Measurements from ENCODE around the gene PARD3. TPM values are rescaled to one million over a fixed set of nuclear protein-coding genes. Genes with fewer than 3 reads are reported as not detected.
"Not testable (repeated sequence)": the region's sequence is repeated elsewhere in the genome, so short reads cannot be mapped to it uniquely, and the experiment has no call there.

Gene PARD3
- total RNA-seq, 4 donors from 2014 or later, result 30.9 to 54.6 (median 40.0) TPM

DNA sequence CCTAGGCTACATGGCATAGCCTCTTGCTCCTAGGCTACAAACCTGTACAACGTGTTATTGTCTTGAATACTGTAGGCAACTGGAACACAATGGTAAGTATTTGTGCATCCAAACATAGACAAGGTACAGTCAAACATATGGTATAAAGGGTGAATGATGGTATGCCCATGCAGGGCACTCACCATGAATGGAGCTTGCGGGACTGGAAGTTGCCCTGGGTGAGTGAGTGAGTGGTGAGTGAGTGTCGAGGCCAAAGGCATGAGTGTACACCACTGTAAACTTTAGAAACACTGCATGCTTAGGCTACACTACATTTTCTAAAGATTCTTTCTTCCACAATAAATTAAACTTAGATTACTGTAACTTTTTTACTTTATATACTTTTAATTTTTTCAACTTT, 165.7 kb downstream of the PARD3 start:
- no peak for ATAC-seq (ENCODE audit: low FRiP score)
- TF ChIP-seq CTCF (IDR thresholded peaks at IDR 0.05), result no peak
- DNase-seq (ENCODE audit: low spot score), result no peak

GRCh38 chr10:34648919-34649318, 166.2 kb downstream of the PARD3 start:
- no peak for TF ChIP-seq CTCF (IDR thresholded peaks at IDR 0.05)
- ATAC-seq (ENCODE audit: low FRiP score), result no peak

DNA sequence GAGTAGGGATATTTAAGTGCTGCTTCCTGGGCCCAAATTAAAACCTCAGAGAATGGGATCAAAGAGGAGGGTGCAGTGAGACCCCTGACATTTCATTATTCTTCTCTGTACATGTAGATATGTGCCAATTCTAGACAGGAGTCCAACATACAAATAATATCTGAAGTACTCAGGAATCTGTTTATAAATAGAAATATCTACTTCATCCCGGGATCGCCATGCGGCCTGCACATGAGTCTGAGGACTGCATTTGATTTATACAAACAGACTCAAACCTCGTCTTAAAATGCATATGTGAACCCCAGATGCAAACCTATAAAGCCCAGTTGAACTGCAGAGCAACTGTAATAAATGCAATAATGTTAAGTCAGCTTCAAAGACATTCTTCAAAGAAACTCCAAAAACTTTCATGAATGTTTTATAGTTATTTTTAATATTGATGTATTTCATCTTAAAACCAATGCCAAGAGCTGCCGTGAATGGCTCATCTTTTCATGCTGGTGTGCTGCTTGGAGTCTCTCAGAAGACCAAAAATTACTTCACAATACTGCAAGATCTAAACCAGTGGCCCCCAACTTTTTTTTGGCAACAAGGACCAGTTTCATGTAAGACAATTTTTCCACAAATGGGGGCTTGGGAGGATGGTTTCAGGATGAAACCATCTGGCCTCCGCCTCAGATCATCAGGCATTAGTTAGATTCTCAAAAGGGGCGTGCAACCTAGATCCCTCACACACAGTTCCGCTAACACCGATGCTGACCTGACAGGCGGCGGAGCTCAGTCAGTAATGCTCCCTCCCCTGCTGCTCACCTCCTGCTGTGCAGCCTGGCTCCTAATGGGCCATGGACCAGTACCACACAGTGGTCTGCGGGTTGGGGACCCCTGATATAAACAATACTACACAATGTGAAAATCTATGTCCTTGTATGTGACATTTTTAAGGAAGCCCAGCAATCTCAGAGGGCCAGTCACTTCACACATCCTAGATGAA, 166.9 kb downstream of the PARD3 start:
- no peak for ATAC-seq (ENCODE audit: low FRiP score)
- no peak for TF ChIP-seq CTCF (IDR thresholded peaks at IDR 0.05)
- DNase-seq (ENCODE audit: low spot score), result no peak

More at GRCh38 chr10:34648919-34649318, 166.2 kb downstream of the PARD3 start:
- DNase-seq (ENCODE audit: low spot score), result no peak

GRCh38 chr10:34647160-34647559, 167.9 kb downstream of the PARD3 start:
- DNase-seq (ENCODE audit: low spot score) (no peak), ATAC-seq (ENCODE audit: low FRiP score) (no peak)
- no peak for TF ChIP-seq CTCF (IDR thresholded peaks at IDR 0.05)

DNA sequence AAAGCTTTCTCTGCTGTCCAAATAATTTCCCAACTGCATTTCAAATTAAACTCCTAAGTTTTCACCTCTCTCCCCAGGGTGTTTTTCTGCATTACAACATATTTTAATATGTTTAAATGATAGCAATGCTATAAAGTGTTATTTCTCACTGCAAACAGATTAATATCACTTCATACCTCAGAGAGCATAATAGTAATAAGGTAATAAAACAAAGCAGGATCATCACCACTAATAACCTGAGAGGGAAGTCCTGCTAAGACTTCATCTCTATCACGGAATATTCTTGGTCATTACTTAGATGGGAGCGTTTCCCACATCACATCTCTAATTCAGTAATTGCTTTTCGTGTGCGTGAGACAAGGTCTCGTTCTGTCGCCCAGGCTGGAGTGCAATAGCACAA, 168.8 kb downstream of the PARD3 start:
- no peak for ATAC-seq (ENCODE audit: low FRiP score)
- DNase-seq (ENCODE audit: low spot score), result no peak
- no peak for TF ChIP-seq CTCF (IDR thresholded peaks at IDR 0.05)

GRCh38 chr10:34644815-34645214, 170.3 kb downstream of the PARD3 start:
- ATAC-seq (ENCODE audit: low FRiP score); DNase-seq (ENCODE audit: low spot score): not testable (repeated sequence)

DNA sequence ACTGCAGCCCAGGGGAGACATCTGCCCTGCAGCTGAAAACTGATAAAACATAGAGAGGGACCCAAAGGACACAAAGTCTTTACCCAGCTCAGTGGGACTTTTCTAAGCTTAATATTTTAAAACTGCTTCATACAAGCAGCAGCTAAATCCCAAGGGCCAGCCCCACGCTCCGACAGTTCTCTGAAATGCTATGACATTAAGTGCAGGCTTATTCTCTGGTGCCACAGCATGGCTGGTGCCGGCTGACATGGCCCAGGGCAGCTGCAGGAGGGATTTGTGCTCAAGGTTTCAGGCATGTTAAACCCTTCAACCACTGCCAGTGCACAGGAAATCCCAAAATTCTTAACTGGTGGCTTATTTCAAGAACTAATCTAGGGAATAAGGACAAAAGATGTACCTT, 170.9 kb downstream of the PARD3 start:
- TF ChIP-seq CTCF (IDR thresholded peaks at IDR 0.05), result no peak
- DNase-seq (ENCODE audit: low spot score) (no peak), ATAC-seq (ENCODE audit: low FRiP score) (no peak)
